ENCODE measurements around the gene ST6GALNAC3.

- TF ChIP-seq CTCF (conservative IDR thresholded peaks at IDR 0.05; ENCODE audit: low read length) (no peak), EZH2phosphoT487 (IDR thresholded peaks at IDR 0.05; ENCODE audit: borderline replicate concordance, low read depth, low read length) (no peak)
These were observed 428.6 kb downstream of the ST6GALNAC3 start for GRCh38 chr1:76503100-76503499.

Measured in OCI-LY7 (cell line).